BJ (cell line): ENCODE data around the gene TPM3. TPM values are rescaled to one million over a fixed set of nuclear protein-coding genes. Genes with fewer than 3 reads are reported as not detected.

ENCODE experiments used
- CTCF ChIA-PET: fragments of 350-600 bp; formaldehyde crosslinking; extraction: SDS; loops from one replicate; lab custom pipeline; 2021; ENCODE audit warnings: antibody characterized with exemption, inconsistent platforms; lab: Yijun Ruan, JAX
- POLR2A ChIA-PET: fragments of 300-600 bp; sonication (Branson Sonifier 250); formaldehyde crosslinking; extraction: SDS; loops from one replicate; lab custom pipeline; 2021; ENCODE audit warnings: antibody characterized with exemption; lab: Charles Lee
- DNase-seq: peaks from one replicate; pipeline ENCODE4 v3.0.0-alpha.2; 2011; ENCODE audit warnings: low read depth
- H3K27me3 ChIP-seq: 2 replicates; pipeline ENCODE4 v1.6.0; 2011; ENCODE audit warnings: low read length; ENCODE audit not compliant: control insufficient read depth, insufficient read depth
- H3K36me3 ChIP-seq: 2 replicates; pipeline ENCODE4 v1.5.1; 2011; ENCODE audit warnings: low read length; ENCODE audit not compliant: control insufficient read depth, insufficient read depth
- H3K4me3 ChIP-seq: 2 replicates; pipeline ENCODE4 v1.5.1; 2011; ENCODE audit warnings: low read depth, mild to moderate bottlenecking, control low read depth, low read length
- polyA plus RNA-seq: library from polyadenylated mRNA; depleted of rRNA; stranded (reverse); fragments of >200 nt; gene quantifications from 2 replicates; pipeline ENCODE4 v1.2.3, GENCODE V29; 2011
- TF ChIP-seq, protein P1 (sequence below): IDR thresholded peaks from 2 replicates; pipeline ENCODE4 v1.5.1; 2011; ENCODE audit warnings: low read depth, mild to moderate bottlenecking, control low read depth, inconsistent platforms, low read length, moderate library complexity; ENCODE audit not compliant: insufficient read depth

TPM3 gene
- polyA plus RNA-seq, 1 experiment, result 275 TPM

DNA sequence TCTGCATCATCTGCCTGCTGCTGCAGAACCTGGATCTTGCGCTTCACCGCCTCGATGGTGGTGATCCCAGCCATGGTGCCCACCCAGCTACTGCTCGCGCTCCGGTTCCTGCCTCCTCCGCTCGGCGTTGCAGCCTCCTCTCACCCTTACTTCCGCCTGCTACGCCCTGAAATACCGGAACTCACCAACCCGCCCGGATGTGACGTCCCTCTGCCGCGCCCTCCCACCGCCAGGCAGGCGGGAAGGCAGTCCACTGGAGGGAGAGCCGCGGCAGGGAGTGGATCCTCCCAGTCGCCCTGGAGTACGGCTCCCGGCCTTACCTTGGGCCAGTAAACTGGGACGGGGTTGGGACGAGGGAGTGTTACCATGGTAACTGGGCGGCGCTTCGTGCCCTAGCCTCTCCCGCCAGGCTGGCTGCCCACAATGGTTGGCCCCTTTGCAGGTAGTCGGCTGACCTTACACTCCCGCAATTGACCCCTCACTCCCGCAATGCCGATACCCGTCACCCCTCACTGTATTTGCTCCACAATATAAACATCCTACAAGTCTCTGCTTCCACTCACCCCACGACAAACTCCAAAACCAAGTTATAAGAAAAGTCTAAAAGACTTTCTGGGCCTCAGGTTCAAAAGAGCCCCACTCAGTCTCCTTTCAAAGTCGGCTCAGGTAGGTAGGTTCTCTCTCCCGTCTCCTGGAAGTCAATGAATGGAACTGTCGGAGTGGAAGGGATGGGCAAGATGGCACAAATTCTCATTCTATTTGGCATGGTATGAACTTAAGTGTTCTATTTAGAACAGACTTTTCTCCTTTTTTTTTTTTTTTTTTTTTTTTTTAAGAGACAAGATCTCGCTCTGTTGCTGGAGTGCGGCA, 8.6 kb downstream of the TPM3 start:
- Histone ChIP-seq H3K36me3 (no peaks in the 10 kb centered on the region), H3K4me3 (peak overlapping the region; percentile 99), H3K27me3 (no peaks in the 10 kb centered on the region; the same call in 1 of the 2 replicates)
- ChIA-PET POLR2A (no interaction called here), CTCF (interaction anchor here (1.2 kb wide), 1 partner anchor 16 kb away, joined by 5 read pairs; no protein-coding TSS in a partner anchor)
- DNase-seq, result peak; percentile 71
- TF ChIP-seq, protein P1, sequence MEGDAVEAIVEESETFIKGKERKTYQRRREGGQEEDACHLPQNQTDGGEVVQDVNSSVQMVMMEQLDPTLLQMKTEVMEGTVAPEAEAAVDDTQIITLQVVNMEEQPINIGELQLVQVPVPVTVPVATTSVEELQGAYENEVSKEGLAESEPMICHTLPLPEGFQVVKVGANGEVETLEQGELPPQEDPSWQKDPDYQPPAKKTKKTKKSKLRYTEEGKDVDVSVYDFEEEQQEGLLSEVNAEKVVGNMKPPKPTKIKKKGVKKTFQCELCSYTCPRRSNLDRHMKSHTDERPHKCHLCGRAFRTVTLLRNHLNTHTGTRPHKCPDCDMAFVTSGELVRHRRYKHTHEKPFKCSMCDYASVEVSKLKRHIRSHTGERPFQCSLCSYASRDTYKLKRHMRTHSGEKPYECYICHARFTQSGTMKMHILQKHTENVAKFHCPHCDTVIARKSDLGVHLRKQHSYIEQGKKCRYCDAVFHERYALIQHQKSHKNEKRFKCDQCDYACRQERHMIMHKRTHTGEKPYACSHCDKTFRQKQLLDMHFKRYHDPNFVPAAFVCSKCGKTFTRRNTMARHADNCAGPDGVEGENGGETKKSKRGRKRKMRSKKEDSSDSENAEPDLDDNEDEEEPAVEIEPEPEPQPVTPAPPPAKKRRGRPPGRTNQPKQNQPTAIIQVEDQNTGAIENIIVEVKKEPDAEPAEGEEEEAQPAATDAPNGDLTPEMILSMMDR, result no peak

DNA sequence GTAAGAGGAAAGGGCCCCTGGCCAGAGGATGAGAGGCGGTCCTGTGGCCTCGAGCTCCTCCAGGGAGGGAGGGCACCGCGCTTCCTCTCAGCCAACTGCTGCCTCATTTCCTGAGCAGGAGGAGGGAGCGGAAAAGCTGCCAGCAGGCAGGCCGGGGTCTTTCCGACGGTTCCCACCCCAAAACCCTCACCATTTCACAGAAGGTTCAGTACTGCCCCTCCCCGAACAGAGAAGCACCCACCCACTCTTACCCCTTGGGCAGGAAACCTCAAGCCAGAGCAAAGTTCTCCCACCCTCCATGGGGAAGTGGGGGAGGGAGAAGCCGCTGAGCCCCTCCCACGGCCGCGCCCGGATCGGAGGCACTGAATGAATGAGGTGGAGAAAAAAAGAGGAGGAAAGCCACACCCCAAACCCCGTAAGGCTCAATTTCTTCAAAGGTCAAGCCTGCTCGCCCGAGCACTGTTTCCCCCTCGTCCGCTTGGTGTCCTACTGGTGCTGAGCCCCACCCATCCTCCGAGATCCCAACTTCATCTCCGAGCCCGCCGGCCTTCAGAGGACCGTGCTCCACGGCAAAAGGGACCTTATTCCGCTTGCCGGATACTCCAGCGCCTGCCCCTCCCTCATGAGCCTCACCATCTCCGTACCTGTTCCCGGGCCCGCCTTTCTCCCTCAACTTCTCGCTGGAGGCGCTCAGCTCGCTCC, 9.4 kb downstream of the TPM3 start:
- Histone ChIP-seq H3K36me3 (no peaks in the 10 kb centered on the region), H3K27me3 (no peaks in the 10 kb centered on the region; the same call in 1 of the 2 replicates), H3K4me3 (peak overlapping the region; percentile 99)
- TF ChIP-seq, protein P1, result 0 out of 2 replicates have a peak, but pooled peaks have one; percentile 3
- DNase-seq, result no peak
- ChIA-PET CTCF (interaction anchor here (1.2 kb wide), 1 partner anchor 17 kb away, joined by 5 read pairs; no protein-coding TSS in a partner anchor), POLR2A (interaction anchor here (0.7 kb wide), 1 partner anchor 236 kb away, joined by 3 read pairs; no protein-coding TSS in a partner anchor)

GRCh38 chr1:154181944-154182343, 10.0 kb downstream of the TPM3 start:
- ChIA-PET CTCF (interaction anchor here (1.2 kb wide), 1 partner anchor 17 kb away, joined by 5 read pairs; no protein-coding TSS in a partner anchor), POLR2A (interaction anchor here (0.7 kb wide), 1 partner anchor 235 kb away, joined by 3 read pairs; no protein-coding TSS in a partner anchor)
- H3K4me3 ChIP-seq, result peak overlapping the region; percentile 99
- no peaks in the 10 kb centered on the region for H3K36me3 ChIP-seq
- H3K27me3 ChIP-seq, result no peaks in the 10 kb centered on the region; the same call in 1 of the 2 replicates
- no peak for DNase-seq
- TF ChIP-seq, protein P1, result no peak

DNA sequence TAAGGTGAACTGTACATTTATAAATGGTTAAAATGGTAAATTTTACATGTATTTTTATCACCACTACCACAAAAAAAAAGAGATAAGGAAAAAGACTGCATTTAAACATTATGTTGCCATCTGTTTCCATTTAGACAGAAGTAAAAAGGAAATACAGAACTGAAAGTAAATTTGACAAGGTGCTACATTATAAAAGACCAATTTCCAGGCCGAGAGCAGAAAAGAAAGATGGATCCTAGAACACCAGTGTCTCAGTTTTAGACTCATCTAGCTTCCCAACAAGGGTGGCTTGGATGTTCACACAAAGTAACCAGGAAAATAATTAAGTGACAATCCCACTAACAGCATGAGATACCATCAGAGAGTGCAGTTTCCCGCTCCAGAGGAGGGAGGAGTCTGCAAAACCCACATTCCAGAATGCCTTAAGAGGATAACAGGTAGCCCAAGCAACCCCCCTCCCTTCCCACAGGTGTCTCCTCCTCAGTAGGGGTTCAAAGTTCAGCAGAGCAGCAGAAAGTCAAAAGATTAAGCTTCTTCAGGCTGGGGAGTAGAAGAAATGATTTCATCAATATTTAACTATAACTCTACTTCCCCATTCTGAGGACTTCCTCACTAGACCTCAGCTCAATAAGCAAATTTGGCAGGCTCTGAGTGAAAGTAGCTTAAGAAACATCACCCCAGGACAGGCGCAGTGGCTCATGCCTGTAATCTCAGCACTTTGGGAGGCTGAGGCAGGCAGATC, 11.8 kb downstream of the TPM3 start:
- Histone ChIP-seq H3K27me3 (no peaks in the 10 kb centered on the region), H3K4me3 (no peak overlapping the region), H3K36me3 (peaks cover 4% of the 10 kb centered on the region)
- no peak for DNase-seq
- POLR2A ChIA-PET, result no interaction called here
- TF ChIP-seq, protein P1, result no peak
- CTCF ChIA-PET, result interaction anchor here (1.6 kb wide), 1 partner anchor 145 kb away, joined by 3 read pairs; the partner anchor contains the start of gene ATP8B2
